IPS-NIHi7 (cell line): Measurements from ENCODE around the gene RAPGEF4.

Source experiments
- DNase-seq: peaks from one replicate; pipeline ENCODE4 v3.0.0; 2012; ENCODE audit warnings: mixed read lengths; ENCODE audit errors: extremely low spot score

Gene RAPGEF4

GRCh38 chr2:172823261-172823850, 87.7 kb downstream of the RAPGEF4 start:
- DNase-seq, result no peak

GRCh38 chr2:172826522-172826921, 90.9 kb downstream of the RAPGEF4 start:
- no peak for DNase-seq

GRCh38 chr2:172829229-172829628, 93.6 kb downstream of the RAPGEF4 start:
- no peak for DNase-seq

- DNase-seq, result no peak
Observed at GRCh38 chr2:172830482-172830881, 94.8 kb downstream of the RAPGEF4 start.

- no peak for DNase-seq
Observed at GRCh38 chr2:172833898-172834297, 98.3 kb downstream of the RAPGEF4 start.

GRCh38 chr2:172834881-172835280, 99.2 kb downstream of the RAPGEF4 start:
- peak; percentile 23 for DNase-seq

GRCh38 chr2:172836347-172836821, 100.7 kb downstream of the RAPGEF4 start:
- DNase-seq, result no peak

GRCh38 chr2:172836827-172837226, 101.2 kb downstream of the RAPGEF4 start:
- no peak for DNase-seq

GRCh38 chr2:172839446-172839845, 103.8 kb downstream of the RAPGEF4 start:
- no peak for DNase-seq

- no peak for DNase-seq
Observed at GRCh38 chr2:172842511-172843265, 107.0 kb downstream of the RAPGEF4 start.

GRCh38 chr2:172843266-172843582, 107.6 kb downstream of the RAPGEF4 start:
- no peak for DNase-seq

GRCh38 chr2:172843902-172844715, 108.5 kb downstream of the RAPGEF4 start:
- no peak for DNase-seq

- no peak for DNase-seq
Observed at GRCh38 chr2:172845028-172845630, 109.5 kb downstream of the RAPGEF4 start.

- no peak for DNase-seq
Observed at GRCh38 chr2:172846551-172846950, 110.9 kb downstream of the RAPGEF4 start.

GRCh38 chr2:172847188-172847587, 111.5 kb downstream of the RAPGEF4 start:
- DNase-seq, result no peak

- DNase-seq, result no peak
Observed at GRCh38 chr2:172848519-172848918, 112.9 kb downstream of the RAPGEF4 start.

- DNase-seq, result no peak
Observed at GRCh38 chr2:172849519-172850217, 114.0 kb downstream of the RAPGEF4 start.

GRCh38 chr2:172855588-172855987, 119.9 kb downstream of the RAPGEF4 start:
- no peak for DNase-seq

GRCh38 chr2:172856606-172857005, 121.0 kb downstream of the RAPGEF4 start:
- no peak for DNase-seq

GRCh38 chr2:172858473-172858745, 122.8 kb downstream of the RAPGEF4 start:
- DNase-seq, result no peak

GRCh38 chr2:172859581-172860335, 124.1 kb downstream of the RAPGEF4 start:
- no peak for DNase-seq
